Spleen (tissue), 11 donors: ENCODE data around the gene SLC6A7. TPM values are rescaled to one million over a fixed set of nuclear protein-coding genes. Genes with fewer than 3 reads are reported as not detected.

Source experiments
- DNase-seq: peaks from one replicate; pipeline ENCODE4 v3.0.0-alpha.2; 2020
- H3K27ac ChIP-seq, 8 donors: fragments of 200-600 bp; sonication (generic) in 7 of 8; 1 replicate in 4 of 8; 2 replicates in 4 of 8; pipeline versions ENCODE4 v1.5.0 to v1.8.0; 2016 to 2021; ENCODE audit warnings: inconsistent platforms in 4 of 8, mild to moderate bottlenecking in 4 of 8, moderate library complexity in 1 of 8
- H3K27me3 ChIP-seq, 7 donors: fragments of 200-600 bp; sonication (generic) in 6 of 7; replicated peaks in 1 of 7; 1 replicate in 4 of 7; 2 replicates in 3 of 7; pipeline versions ENCODE4 v1.5.0 to v1.8.0; 2016 to 2021; ENCODE audit warnings: inconsistent platforms in 3 of 7, mild to moderate bottlenecking in 1 of 7
- H3K36me3 ChIP-seq, 6 donors: fragments of 200-600 bp; sonication (generic) in 5 of 6; 1 replicate in 4 of 6; 2 replicates in 2 of 6; pipeline versions ENCODE4 v1.5.0 to v1.8.0; 2016 to 2021; ENCODE audit warnings: inconsistent platforms in 2 of 6
- H3K4me1 ChIP-seq, 6 donors: fragments of 200-600 bp; sonication (generic) in 5 of 6; 1 replicate in 3 of 6; 2 replicates in 3 of 6; pipeline versions ENCODE4 v1.5.0 to v1.8.0; 2016 to 2021; ENCODE audit warnings: inconsistent platforms in 3 of 6
- H3K4me3 ChIP-seq, 8 donors: fragments of 200-600 bp; sonication (generic) in 7 of 8; 1 replicate in 4 of 8; 2 replicates in 4 of 8; pipeline versions ENCODE4 v1.5.0 to v1.8.0; 2016 to 2021; ENCODE audit warnings: inconsistent platforms in 4 of 8, mild to moderate bottlenecking in 4 of 8, moderate library complexity in 2 of 8
- H3K9me3 ChIP-seq, 8 donors: fragments of 200-600 bp; sonication (generic) in 7 of 8; 1 replicate in 4 of 8; 2 replicates in 4 of 8; pipeline versions ENCODE4 v1.5.0 to v1.8.0; 2016 to 2021; ENCODE audit warnings: inconsistent platforms in 4 of 8
- CTCF ChIP-seq, 11 experiments: fragments of 200-600 bp in 7 of 11; fragments of 450-650 bp in 4 of 11; sonication (generic) in 4 of 11; IDR thresholded peaks in 8 of 11; conservative IDR thresholded peaks in 3 of 11; 1 replicate in 7 of 11; 2 replicates in 4 of 11; pipeline versions ENCODE4 v1.4.0 to v1.8.0; 2016 to 2021; ENCODE audit warnings: antibody characterized with exemption in 11 of 11, inconsistent platforms in 4 of 11, mild to moderate bottlenecking in 1 of 11
- POLR2A ChIP-seq, 3 donors: fragments of 450-650 bp; IDR thresholded peaks; one replicate each; pipeline ENCODE4 v1.5.1; 2017; ENCODE audit warnings: antibody characterized with exemption in 3 of 3, mild to moderate bottlenecking in 1 of 3
- POLR2AphosphoS5 ChIP-seq, 3 donors: sonication (generic); formaldehyde crosslinking; IDR thresholded peaks; one replicate each; pipeline ENCODE4 v1.5.1; 2017; ENCODE audit warnings: antibody characterized with exemption in 3 of 3
- WGBS, 5 donors: extraction: QIAGEN DNeasy Blood & Tissue Kit in 3 of 5; methylation state at CpG; one replicate each; pipeline versions ENCODE4 v1.1.5 to v1.1.7; 2013 to 2018; 5-methylcytosine and 5-hydroxymethylcytosine counted together
- intact Hi-C: fragments of 100-400 bp; cut with DNase I; formaldehyde crosslinking; loops from one replicate; pipeline ENCODE4 v1.15.0; 2023; ENCODE audit warnings: low total_unique reads
- polyA plus RNA-seq, 3 donors: library from polyadenylated mRNA; stranded (reverse); fragments of 200-250 nt; gene quantifications; one replicate each; pipeline ENCODE4 v1.2.1, GENCODE V29; 2013
- total RNA-seq, 7 donors: library from RNA; depleted of rRNA in 3 of 7; stranded (reverse); fragments of >200 nt in 3 of 7; fragmentation: NEBNext Ultra II Directional in 4 of 7; extraction: Animal tissue kit (Norgen Biotek cat#: 25700) in 4 of 7; gene quantifications; one replicate each; pipeline versions ENCODE4 v1.1.0 to v1.2.1, GENCODE V29; 2016 to 2021
- donor health status: healthy with polysubstance abuse.
- donor health status: DM: no; HTN: no; CAD: no; lungs with moderate emphysema.
- donor health status: DM: no; HTN: no; CAD: no.
- donor health status: Bipolar disorder and iron deficiency.
- donor health status: healthy.
- donor health status: DM: no; HTN: no; CAD: no.
- donor health status: DM: yes; HTN: yes; CAD: no.

SLC6A7 gene
- total and polyA plus RNA-seq, 10 donors, result 0.03 to 0.10 TPM; not detected in 8

GRCh38 chr5:150174285-150174684 is 15.6 kb upstream of the SLC6A7 start:
- intact Hi-C loops, result no loop called here
- Histone ChIP-seq H3K36me3 (no peaks in the 10 kb centered on the region), H3K27me3 (peaks cover 0 to 34% (median 2%) of the 10 kb centered on the region in 7 donors), H3K27ac (no peak overlapping the region), H3K4me3 (no peak overlapping the region), H3K9me3 (no peaks in the 10 kb centered on the region), H3K4me1 (no peaks in the 10 kb centered on the region)
- no peak for DNase-seq
- WGBS, 5 donors, result 82 to 90% (median 86%) methylated on average over 6 of the region's 6 CpGs
- no peak for TF ChIP-seq POLR2A (IDR thresholded peaks at IDR 0.05)
- TF ChIP-seq POLR2AphosphoS5 (IDR thresholded peaks at IDR 0.05), result no peak
- TF ChIP-seq CTCF (IDR thresholded peaks at IDR 0.05 in 8 of 11, conservative IDR thresholded peaks at IDR 0.05 in 3 of 11), result no peak

GRCh38 chr5:150175076-150175475 is 14.8 kb upstream of the SLC6A7 start:
- H3K4me1 ChIP-seq, result peaks cover 0 to 5% (median 0%) of the 10 kb centered on the region in 6 donors
- no peak overlapping the region for H3K27ac ChIP-seq
- DNase-seq, result no peak
- no peaks in the 10 kb centered on the region for H3K36me3 ChIP-seq
- H3K9me3 ChIP-seq, result no peaks in the 10 kb centered on the region
- H3K4me3 ChIP-seq, result no peak overlapping the region
- no peak for TF ChIP-seq CTCF (IDR thresholded peaks at IDR 0.05 in 8 of 11, conservative IDR thresholded peaks at IDR 0.05 in 3 of 11)
- no peak for TF ChIP-seq POLR2A (IDR thresholded peaks at IDR 0.05)
- no peak for TF ChIP-seq POLR2AphosphoS5 (IDR thresholded peaks at IDR 0.05)
- intact Hi-C loops, result no loop called here
- 65 to 90% (median 73%) methylated on average over 1 of the region's 1 CpG for WGBS, 5 donors
- peaks cover 0 to 26% (median 0%) of the 10 kb centered on the region in 7 donors for H3K27me3 ChIP-seq

- DNase-seq, result no peak
- no peaks in the 10 kb centered on the region for H3K36me3 ChIP-seq
- WGBS, 5 donors, result 64 to 84% (median 79%) methylated on average over 5 of the region's 5 CpGs
- H3K9me3 ChIP-seq, result no peaks in the 10 kb centered on the region
- peaks cover 0 to 10% (median 3%) of the 10 kb centered on the region in 6 donors for H3K4me1 ChIP-seq
- no peak overlapping the region for H3K27ac ChIP-seq
- no peak overlapping the region for H3K4me3 ChIP-seq
- intact Hi-C loops, result no loop called here
- no peak for TF ChIP-seq POLR2A (IDR thresholded peaks at IDR 0.05)
- no peak for TF ChIP-seq POLR2AphosphoS5 (IDR thresholded peaks at IDR 0.05)
- peak in 5 of 11 experiments; percentile 30 to 50 (median 34) for TF ChIP-seq CTCF (IDR thresholded peaks at IDR 0.05 in 8 of 11, conservative IDR thresholded peaks at IDR 0.05 in 3 of 11)
- H3K27me3 ChIP-seq, result peaks cover 0 to 21% (median 0%) of the 10 kb centered on the region in 7 donors
Observed at GRCh38 chr5:150175536-150175935, 14.3 kb upstream of the SLC6A7 start.

GRCh38 chr5:150176745-150177477 is 13.0 kb upstream of the SLC6A7 start:
- Histone ChIP-seq H3K27ac (no peak overlapping the region), H3K27me3 (peaks cover 0 to 7% (median 0%) of the 10 kb centered on the region in 7 donors), H3K9me3 (no peaks in the 10 kb centered on the region), H3K4me1 (peaks cover 0 to 17% (median 6%) of the 10 kb centered on the region in 6 donors), H3K4me3 (no peak overlapping the region), H3K36me3 (no peaks in the 10 kb centered on the region)
- no peak for DNase-seq
- intact Hi-C loops, result no loop called here
- no peak for TF ChIP-seq POLR2AphosphoS5 (IDR thresholded peaks at IDR 0.05)
- TF ChIP-seq POLR2A (IDR thresholded peaks at IDR 0.05), result no peak
- TF ChIP-seq CTCF (IDR thresholded peaks at IDR 0.05 in 8 of 11, conservative IDR thresholded peaks at IDR 0.05 in 3 of 11), result no peak
- 70 to 85% (median 80%) methylated on average over 8 of the region's 8 CpGs for WGBS, 5 donors
